ENCODE results near the gene POLR1E.

- TF ChIP-seq EZH2 (IDR thresholded peaks at IDR 0.05; ENCODE audit: low read depth): no peak
- TF ChIP-seq CTCF (conservative IDR thresholded peaks at IDR 0.05): no peak
Measured at GRCh38 chr9:37550781-37551180, 65.0 kb downstream of the POLR1E start.
